HG03159 (cell line): Measurements from ENCODE around the gene ZNG1A.
"Not testable (repeated sequence)": the region's sequence is repeated elsewhere in the genome, so short reads cannot be mapped to it uniquely, and the experiment has no call there.

Experiments
- ATAC-seq: cut with Tn5 transposase; IDR thresholded peaks from one replicate; pipeline ENCODE4 v1.9.1; 2021; ENCODE audit warnings: mild to moderate bottlenecking, moderate library complexity; ENCODE audit not compliant: unreplicated experiment

Gene ZNG1A

DNA sequence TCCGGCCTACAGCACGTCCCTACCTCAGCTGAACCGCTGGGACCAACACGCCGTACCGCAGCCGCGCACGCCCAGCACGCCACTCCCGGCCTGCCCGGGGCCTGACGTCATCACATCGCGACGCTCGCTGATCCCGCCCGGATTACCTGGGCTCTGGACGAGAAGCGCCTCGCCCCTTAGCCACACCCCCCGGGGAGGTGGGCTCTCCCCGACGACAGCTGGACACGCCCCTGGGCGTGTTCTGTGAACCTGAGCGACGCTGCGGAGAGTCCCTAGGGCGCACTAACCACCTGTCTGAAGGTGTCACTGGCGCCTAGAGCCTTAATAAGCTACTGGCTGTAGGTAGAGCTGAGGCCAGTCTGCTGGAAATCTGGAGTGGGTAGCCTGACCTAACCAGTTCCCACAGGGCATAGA, at the start of gene ZNG1A:
Gene ZNG1A (minus strand): TSS at position 87 of the 414 bp plus-strand sequence. CDS start 87 bp downstream, outside the sequence.
- ATAC-seq, result not testable (repeated sequence)

DNA sequence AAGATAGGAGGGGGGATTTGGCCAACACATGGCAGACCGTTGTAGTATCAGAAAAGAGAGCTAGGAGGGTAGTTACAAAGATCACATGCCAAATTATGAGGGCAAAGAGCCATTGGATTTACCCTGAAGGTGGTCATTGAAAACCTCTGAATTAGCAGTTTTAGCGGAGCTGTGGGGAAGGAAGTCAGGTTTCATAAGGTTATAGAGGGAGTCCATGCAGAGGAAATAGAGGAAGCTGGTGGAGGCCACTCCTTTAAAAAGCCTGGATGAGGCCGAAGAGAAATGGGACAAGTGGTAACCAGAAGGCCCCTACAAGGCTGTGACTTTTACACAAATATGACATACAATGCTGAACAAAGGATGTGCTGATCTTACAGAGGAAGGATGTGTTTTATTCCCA, 49.0 kb upstream of the ZNG1A start:
- ATAC-seq, result no peak

DNA sequence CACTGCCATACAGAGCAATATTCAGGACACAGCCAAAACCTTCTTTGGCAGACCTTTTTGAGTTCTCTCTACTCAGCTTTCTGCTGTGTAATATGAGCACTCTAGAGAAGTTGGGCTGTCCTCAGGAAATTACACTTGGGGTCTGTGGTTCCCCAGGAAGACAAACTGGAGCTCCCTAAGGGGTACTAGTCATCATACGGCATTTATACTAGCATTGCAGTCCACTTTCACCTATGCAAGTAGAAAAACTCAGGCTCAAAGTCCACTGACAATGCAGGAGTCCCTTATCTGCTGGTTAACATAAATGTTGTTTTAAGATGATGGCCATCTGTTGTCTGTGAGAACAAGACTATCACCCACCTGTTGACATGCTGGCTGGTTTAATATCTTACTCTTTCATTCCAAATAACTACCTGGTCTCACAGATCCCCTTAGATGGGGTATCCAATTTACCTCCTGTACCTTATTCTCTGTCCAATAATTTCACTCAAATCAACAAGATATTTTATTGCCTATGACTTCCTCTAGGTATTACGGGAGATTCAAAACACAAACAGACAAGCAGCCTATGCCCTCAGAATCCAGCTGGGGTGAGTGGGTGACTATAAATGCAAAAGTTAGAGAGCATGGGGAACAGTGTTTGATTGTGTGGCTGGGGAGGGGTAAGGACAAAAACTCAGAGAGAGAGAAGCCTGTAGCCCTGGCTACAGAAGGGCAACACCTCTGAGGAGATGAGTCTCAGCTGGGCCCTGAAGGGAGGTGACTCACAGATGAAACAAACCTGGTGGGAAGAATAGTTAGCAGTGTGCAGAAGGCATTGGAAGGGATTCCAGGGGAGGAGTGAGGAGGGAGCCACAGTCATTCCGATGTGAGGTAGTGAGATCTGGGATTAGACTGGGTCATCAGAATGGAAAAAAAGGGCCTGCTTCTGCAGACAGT, 46.0 kb upstream of the ZNG1A start:
- ATAC-seq, result no peak

DNA sequence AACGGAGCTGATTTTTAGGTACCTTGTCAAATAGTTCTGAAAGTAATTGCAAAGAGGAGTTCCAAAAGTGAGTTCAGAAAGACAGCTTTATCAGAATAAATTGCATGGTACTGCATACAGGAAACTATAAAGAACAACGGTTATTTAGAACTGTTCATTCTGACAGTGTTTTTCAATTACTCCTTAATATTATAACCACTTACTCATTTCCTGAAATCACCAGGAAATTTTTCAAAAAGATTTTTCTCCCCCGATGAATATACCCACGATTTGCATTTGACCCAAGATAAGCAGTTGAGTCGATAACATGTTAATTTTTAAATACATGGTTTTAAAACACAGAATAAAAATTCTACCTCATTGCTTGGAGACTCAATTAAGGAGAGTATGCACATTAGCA, 45.2 kb upstream of the ZNG1A start:
- no peak for ATAC-seq

DNA sequence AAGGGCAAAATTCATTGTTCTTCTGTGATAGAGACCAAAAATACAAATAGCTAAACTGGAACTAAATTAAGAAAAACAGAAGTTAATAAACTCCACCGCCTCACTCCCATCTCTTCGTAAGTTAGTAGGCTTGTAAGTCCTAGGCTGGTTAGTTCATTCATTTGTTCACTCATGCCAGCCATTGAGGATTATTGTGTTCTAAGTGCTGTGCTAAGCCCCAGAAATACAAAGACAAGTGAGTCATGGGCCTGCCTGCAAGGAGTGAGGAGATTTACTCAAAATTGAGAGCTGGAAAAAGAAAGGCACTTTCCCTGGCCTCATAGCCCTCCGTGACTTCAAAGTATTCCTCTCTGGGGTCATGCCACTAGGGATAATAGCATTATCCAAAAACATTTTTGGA, 44.3 kb upstream of the ZNG1A start:
- no peak for ATAC-seq

DNA sequence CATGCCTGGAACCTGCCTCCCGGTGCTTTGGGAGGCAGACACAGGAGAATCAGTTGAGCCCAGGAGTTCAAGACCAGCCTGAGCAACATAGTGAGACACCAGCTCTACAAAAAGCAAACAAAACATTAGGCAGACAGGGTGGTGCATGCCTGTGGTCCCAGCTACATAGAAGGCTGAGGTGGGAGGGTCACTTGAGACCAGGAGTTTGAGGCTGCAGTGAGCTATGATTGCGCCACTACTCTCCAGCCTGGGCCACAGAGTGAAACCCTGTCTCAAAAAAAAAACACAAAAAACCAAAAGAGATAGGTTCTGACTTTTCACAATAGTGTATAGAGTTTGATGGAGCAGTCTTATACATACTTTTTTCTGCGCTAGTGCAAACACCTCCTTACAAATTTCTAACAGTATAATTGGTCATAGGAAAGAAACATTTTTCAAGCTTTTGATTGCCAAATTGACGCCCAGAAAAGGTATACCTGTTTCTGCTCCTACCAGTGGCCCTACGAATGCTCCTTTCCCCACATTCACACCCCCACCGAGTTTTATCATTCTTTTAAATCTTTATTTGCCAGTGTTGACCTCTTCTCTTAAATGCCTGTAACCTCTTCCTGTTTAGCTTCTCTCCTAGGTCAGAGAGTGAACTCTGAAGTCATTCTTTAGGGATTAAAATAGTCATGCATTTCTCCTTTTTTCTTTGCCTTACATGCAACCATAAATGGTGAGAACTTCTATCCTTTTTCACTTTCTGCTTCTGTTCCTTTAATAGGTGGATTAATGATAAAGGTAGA, 43.3 kb upstream of the ZNG1A start:
- ATAC-seq, result no peak

DNA sequence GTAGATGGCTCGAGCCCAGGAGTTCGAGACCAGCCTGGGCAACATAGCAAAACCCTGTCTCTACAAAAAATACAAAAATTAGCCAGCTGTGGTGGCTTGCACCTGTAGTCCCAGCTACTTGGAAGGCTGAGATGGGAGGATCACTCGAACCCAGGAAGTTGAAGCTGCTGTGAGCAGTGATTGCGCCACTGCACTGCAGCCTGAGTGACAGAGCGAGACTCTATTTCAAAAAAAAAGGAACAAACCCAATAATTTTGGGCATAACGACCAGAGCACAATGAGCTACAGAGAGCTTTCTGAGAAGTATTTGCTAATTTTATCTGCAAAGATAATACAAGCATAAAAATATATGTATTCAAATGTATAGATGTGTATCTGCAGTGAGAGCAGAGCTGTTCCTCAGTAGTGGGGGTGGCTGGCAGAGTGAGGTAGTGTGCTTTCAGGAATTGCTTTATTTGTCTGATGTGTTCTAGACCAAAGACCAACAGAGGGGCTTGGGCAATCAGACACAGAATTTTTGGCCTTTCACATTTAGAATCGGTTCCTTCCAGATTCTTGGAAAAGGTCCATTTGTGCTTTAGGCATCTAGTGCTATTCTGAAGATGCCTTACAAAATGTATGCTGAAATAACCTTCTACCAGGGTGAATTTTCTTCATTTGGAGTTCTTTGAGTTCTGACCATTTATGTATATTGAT, 41.0 kb upstream of the ZNG1A start:
- ATAC-seq, result no peak

DNA sequence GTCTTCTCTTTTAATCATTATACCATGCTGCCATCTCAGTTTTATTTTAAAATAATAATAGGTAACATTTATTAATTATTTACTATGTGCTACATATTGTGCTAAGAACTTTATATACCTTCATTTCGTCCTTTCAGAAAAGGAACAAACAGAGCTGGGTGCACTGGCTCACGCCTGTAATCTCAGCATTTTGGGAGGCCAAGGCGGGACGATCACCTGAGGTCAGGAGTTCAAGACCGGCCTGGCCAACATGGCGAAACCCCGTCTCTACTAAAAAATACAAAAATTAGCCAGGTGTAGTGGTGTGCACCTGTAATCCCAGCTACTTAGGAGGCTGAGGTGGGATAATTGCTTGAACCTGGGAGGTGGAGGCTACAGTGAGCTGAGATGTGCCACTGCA, 40.2 kb upstream of the ZNG1A start:
- ATAC-seq, result not testable (repeated sequence)

DNA sequence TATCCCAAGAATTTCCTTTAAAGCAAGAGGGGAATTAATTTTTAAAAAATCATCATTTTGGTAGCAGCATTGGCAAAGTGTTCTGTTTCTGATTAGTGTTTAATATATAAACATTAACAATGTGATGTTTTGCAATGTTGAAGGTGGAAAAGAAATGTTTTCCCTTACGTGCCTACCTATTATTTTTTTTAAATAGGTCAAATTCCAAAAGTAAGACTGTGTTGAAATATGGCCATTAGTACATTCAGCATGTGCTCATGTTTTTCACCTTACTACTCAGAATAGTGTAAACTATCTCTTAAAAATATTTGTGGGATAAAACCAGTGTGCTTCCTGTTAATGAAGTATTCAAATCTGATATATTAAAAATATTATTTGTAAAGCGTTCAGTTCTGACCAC, 39.1 kb upstream of the ZNG1A start:
- ATAC-seq, result no peak

DNA sequence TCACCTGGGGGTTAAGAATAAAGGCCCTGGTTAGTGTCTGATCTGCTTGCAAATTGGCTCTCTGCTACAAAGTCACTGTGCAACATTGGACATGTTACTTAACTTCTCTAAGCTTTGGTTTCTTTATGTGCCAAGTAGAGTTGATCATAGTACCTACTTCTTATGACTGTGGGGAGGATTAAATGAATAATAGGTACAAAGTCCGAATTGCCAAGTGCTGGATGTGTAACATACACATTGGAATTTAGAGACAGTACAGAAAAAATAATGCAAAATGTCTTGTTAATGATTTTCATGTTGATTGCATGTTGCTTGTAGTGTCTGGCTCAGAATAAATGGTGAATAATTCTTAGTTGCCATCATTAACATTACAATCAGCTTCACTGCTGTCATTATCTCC, 38.0 kb upstream of the ZNG1A start:
- ATAC-seq, result no peak

DNA sequence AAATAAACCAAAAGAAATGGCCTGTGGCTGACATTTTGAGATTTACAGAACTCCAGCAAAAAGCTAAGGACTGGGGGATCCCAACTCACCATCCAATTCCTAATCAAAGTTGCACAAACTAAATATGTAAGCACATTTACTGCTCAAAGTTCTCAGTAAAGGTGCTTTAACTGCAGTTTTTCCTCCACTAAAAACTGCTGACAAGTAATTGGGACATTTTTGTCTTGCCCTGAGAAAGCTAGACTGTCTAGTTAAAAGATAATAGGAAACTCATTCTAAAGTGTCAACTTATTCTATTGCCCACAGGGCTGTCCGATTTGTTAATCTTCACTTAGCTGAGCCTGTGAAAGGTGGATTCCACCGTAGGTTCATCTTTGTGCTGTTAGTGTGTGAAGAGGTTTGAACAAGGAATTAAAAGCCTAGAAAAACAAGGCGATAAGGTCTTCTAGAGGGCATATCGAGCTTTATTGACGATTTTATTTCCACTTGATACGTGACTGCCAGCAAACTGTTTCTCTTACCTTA, 36.8 kb upstream of the ZNG1A start:
- no peak for ATAC-seq

DNA sequence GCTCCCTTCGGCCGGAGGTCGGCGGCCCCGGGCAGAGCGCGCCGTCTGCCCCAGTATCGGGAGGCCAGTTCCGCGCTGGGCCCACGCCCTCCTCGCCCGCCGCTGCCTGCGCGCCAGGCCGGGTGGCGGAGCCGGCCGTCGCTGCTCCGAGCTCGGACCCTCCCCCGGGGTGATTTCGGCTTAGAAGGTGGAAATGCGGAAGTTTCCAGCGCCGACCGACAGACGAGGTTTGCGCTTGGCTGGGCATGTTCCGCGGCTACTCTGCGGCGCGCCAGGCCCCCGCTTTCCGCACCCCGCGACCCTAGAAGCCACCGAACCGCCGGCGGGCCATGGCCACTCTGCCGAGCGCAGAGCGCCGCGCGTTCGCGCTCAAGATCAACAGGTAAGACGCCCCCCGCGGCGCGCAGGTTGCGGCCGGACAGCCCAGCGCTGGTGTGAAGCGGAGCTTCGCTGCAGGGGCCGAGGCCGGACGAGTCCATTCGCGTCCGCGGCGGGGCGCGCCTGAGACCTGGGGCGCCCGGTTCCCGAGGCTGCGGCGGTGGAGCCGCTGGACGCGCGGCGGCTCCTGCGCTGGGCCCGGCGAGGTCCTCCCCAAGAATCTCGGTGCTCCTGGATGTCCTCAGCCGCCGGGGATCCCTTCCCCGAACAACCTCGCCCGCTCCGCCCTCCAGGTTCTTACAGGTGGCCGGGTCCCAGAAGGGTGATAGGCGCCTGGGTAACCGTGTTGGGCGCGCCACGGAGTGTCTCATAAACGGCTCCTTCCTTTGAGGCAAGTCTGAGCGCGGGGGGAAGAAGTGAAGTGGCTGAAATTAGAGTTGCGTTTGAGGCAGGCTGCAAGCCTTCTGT, 36.0 kb upstream of the ZNG1A start, which contains the start of gene DOCK8:
Gene DOCK8 (plus strand): TSS at position 218 of the 846 bp plus-strand sequence. CDS start 112 bp downstream, at position 330.
- ATAC-seq, result peak; percentile 87

DNA sequence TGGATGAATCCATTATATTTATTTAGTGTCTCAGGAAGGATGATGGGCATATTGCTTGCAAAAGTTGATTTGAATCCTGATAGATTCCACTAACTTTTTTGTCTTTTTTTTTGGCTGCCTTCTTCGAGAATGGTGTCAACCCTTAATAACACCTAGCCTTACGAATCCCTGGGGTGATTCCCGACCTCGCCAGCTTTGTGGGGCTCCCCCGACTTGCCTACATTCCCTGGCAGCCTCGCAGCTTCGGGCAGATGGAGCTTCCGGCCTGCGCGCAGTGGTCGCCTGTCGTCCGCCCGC, 35.4 kb upstream of the ZNG1A start:
- ATAC-seq, result no peak

DNA sequence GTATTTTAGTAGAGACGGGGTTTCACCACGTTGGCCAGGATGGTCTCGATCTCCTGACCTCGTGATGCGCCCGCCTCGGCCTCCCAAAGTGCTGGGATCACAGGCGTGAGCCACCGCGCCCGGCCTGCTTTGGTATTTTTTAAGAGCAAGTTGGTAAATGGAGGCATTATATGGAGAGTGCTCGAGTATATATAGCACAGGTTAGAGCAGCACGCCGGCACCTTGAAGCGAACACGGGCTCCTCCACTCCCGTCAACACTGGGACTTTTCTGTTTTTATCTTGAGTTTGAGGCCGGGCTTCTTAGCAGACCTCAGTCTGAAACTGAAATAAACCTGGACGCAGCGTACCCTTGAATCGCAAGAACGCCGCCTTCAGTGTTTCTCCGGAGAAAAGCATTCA, 35.0 kb upstream of the ZNG1A start:
- ATAC-seq, result not testable (repeated sequence)

DNA sequence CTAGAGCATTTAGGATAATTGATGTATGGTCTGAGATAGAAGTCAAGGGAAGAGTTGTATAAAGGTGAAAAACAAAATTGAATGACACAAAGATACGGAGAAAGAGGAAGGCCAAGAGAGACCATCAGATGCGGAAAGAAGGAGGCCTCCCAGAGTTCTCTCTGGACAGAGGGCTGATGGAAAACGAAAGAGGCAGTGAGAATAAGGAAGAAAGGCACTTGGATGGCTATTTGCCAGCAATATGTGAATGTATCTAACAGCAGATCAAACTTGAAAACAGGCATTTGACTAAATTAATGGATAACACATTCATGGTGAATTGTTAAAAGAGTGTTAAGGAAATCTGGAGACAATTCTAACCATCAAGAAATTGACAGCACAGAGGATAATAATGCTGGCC, 33.4 kb upstream of the ZNG1A start:
- no peak for ATAC-seq

DNA sequence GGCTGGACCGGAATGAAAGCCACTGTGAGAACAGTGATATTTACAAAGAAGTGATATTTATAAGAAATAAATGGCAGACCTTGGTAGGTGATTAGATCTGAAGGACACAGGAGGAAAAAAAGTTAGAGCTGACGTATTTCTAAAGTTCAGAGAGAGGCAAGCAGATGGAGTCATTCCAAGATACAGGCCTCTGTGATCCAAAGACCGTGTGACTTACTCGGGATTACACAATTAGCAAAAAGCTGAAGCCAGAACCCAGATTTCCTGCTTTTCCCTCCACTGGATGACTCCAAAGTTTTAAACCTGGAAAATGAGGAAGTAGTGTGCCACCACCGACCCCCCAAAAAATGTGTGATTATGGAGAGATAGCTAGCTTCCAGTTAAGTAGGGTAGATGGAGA, 32.7 kb upstream of the ZNG1A start:
- no peak for ATAC-seq

DNA sequence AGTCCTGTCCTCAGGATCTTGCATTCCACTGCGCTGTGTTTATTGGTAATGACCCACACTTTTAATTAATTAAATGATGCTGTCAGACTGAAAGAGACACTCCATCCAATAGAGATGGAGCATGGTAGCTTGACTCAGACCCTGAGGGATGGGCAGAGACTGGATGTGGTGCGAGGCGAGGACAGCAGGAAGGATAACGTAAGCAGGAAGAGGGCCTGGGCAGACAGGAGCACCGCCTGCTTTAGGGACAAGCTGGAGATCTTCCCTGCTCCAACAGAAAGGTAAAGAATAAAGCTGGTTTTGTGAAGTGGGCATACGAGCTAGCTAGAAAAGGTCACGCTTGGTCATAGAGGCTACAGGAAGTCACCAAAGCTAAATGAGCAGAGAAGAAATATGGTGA, 32.2 kb upstream of the ZNG1A start:
- no peak for ATAC-seq

DNA sequence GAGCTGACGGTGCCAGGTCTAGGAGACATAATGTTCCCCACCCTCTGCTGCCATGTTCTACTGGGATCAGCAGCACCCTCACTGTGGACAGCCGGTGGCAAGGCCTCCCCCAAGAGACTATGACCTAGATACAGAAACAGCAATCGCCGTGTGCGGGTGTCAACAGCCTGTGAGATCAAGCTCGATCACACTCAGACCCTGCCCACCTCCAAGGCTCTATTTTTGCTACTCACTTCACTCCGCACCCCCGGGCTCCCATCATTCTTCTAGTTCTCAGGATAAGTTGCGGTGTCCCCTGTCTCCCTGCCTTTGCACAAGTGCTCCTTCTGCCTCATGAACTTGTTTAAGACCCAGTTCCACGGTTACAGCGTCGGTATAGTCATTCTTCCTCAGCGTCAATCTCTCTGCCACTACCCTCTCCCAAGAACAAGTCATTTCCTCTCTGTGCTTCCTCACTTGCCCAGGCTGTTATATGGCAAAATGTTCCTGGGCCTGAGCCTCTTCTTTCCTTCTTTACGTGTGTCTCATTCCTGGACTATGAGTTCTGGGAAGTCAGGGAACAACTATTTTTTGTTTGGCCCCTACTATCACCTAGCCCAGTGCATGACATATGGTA, 30.4 kb upstream of the ZNG1A start:
- no peak for ATAC-seq

DNA sequence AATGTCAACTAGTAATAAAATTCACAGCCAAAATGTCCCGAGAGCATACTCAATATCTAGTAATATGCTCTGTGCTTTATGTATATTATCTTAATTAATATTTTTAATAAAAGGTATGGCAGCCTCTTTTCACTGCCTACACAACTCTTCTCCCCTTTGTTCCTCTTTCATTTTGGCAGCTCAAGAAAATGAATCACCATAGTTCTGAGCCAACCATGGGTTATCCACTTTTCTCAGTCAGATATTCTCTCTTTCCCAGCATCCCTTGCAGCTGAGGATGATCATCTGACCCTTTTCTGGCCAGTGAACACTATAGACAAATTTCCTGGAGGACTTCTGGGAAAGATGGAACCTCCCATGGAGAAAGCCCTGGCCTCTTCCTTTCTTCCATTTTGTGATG, 27.6 kb upstream of the ZNG1A start:
- ATAC-seq, result no peak

DNA sequence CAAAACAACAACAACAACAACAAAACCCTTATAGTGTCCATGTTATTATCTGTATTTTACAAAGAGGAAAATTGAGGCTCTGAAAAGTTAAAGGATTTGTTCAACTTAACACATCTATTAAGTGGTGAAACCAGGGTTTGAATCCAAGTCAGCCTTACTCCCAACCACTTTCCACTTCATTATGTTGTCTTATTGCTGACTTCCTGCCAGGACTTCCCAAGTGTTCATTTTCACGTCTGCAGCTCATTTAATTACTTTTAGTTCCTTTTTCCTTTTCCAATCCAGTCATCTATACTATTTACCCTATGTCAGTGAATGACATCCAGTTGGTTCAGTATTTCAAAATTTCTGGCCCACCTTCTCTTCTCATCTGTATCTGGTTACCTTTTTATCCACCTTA, 20.7 kb upstream of the ZNG1A start:
- ATAC-seq, result not testable (repeated sequence)
